Stimulated activated CD8-positive, alpha-beta memory T cell treated with anti-CD3 and anti-CD28 coated beads, Interleukin-4, amount 100 ng/mL, for 1 hour (primary cell): ENCODE measurements around the gene MIOX.
A peak's percentile ranks its signal among the peaks of the same experiment; 100 is the strongest.

Source experiments
- DNase-seq, 2 donors: peaks; one replicate each; pipeline ENCODE4 v3.0.0-alpha.2; 2020; ENCODE audit warnings: low read depth in 2 of 2, low spot score in 1 of 2

The MIOX gene

DNA sequence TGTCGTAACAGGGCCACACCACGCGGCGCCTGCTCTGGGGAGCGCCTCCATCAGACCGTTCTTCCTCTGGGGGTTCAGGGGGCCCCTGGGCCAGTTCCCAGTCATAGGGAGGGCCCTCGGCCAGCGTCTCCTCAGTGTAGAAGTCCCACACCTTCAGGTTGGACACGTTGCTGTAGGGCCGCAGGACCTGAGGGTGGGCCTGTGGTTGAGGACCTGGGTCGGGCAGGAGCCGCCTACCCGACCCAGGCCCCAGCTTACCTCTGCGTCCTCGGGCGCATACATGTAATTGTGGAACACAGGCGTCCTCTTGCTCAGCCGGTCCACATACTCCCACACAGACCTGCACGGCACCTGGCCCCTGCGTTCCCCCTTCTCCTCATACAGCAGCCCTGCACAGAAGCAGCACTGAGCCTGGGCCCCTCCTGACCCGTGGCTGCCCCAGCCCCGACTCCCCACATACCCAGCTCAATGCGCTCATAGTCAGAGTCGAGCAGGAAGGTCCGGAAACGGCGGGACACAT lies 32.0 kb upstream of the MIOX start:
- DNase-seq = no peak

DNA sequence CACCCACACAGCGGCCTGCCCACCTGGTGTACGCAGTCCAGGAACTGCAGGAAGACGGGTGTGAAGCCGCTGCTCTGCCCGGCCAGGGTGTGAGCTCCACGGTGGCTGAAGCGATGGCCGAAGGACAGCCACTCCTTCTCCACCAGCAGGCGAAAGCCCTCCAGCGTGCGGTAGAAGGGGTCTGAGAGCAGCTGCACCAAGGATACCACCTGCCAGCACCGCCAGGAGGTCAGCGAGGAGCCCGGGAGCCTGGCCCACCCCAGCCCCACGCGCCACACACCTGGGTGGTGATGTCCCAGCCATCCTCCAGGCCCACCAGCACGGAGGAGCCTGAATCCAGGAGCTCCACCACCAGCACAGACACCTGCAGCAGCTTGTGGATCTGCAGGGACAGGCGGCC lies 31.5 kb upstream of the MIOX start:
- DNase-seq = no peak

DNA sequence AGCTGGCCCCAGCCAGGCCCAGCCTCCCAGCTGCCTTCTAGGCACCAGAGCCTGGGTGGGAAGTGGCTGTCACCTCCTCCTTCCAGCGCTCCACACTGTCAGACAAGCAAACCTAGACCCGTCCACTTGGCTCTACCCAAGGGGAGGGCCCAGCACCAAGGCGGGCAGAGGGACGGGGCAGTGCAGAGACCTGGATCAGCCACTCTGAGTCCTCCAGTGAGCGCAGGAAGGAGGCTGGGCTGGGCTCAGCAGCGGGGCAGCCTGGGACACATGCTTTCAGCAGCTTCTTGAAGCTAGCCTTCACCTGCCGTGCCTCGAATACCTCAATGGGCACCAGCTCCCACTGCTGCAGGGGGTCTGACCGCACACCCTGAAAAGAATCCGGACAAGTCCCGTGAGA lies 30.6 kb upstream of the MIOX start:
- DNase-seq = no peak

DNA sequence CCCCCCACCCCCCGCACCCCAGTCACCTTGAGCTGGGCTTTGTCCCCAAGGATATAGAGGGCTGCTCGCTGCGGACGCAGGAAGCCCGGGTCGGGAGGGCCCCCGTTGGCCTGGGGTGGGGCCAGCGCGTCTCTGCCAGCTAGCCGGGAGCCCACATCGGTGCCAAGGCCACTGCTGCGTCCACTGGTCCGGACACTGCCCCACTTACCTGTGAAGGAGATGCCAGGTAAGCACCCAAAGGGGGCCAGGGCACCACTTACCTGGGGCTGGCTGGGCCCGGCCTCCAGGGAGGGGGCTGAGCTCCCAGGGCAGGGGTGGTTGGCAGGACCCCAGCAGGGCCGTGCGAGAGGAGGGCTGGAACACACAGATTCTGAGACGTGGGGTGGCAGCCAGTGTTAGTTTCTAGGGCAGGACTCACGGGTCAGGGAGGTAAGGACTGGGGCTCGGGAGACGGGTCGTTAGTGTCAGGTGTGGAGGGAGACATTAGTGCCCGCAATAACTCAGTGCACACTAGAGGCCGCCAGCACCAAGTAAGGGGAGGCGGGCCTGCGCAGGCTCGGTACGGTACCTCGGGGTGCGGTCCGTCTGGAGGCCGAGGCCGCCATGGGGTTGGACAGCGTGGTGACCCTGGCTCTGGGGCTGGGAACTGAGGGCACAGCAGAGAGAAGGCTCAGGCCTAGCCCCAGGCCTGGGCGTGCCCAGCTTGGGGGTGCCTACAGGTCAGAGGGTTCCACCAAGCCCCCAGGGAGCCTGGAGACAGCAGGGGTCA lies 30.0 kb upstream of the MIOX start:
- DNase-seq = no peak

DNA sequence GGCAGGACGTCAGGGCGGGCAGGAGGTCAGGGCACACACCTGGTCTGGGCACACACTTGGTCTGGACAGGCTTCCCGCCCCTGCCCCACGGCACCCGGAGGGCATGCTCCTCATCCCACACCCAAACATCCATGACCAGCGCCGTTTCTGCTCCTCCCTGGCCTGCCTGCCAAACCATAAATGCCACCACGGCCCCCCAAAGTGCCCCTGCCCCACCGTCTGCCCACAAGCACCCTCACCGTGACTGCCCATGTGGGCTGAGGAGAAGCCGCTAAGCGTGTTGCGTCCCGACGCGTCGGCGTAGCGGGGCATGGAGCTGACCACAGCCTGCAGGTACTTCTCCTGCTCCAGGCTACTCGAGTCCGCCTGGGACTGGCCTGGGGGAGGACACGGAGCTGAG lies 27.6 kb upstream of the MIOX start:
- no peak for DNase-seq

DNA sequence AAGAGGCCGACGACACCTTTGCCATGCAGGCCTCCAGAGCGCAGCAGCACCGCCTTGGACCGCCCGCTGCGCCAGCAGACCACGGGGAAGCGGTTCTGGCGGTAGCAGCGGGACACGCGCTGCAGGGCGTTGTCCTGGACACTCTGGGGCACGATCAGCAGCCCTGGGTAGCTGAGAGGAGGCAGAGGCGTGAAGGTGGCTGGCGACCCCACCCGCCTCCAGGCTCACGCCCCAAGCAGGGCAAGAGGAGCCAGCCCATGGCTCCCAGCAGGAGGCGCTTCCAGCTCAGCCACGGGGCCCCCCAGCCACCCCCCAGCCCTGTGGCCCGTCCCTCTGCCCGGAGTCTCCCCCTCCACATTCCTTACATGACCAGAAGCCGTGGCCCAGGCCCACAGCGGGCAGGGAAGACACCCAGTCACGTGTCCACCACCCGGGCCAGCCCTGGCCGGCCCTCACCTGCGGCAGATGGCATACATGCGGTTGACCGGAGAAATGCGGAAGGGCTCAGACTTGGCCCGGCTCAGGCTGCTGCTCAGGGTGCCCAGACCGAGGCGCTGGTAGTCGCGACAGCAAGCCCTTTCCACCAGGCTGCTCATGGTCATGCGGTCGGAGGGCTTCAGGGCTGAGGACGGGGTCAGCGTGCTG lies 27.0 kb upstream of the MIOX start:
- DNase-seq = no peak

DNA sequence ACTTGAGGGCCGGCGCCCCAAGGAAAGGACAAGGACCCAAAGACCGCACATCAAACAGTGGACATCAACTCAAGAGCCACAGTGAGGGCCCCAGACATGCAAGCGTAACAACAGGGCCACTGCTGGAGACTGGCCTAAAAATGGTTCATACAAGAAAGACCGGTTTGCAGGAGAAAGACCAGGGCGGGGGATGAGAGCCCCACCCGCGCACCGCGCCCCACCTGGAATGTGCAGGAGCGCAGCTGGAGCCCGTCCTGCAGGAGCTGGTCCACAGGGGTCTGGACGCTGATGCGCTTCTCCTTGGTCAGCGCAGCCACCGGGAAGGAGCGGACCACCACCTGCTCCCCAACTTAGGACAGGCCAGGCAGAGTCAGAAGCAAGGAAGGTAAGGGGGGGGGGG lies 25.7 kb upstream of the MIOX start:
- no peak for DNase-seq

DNA sequence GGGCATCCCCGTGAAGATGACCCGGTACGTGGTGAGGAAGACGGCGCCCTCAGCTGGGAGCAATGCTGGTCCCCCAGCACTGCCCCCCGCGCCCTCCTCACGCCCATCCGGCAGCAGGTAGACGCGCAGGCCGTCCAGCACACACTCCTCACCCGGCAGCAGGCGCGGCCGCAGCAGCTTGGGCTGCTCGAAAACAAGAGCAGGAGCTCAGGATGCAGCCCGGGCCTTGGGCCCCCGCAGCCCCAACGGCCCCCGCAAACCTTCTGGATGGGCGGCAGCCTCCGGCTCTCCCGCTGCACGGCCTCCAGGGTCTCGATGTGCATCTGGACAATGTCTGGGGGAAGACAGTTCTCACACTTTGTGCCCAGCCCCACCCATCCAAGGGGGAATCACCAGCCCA lies 25.1 kb upstream of the MIOX start:
- DNase-seq = no peak

DNA sequence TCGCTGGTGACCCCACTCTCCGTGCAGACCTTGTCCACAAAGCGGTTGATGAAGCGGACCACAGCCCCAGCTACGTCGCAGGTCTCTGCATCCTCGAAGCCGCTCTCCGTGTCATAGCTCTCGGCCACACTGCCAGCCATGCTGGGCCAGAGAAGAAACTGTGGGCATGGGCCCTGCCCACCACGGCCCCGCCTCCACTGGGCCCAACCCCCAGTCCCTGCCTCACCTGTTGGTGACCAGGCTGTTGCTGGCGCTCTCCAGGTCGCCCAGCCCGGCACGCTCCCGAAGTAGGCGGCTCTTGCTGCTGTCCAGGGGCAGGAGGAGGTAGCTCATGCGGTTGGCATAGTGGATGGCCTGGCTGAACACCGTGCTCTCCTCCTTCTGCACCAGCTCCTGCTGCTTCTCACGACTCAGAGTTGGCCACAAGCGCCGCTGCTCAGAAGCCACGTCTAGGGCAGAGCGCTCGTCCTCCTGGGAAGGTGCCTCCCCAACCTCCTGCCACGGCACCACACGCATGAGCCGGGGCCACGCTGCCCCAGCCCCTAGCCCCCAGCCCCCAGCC lies 24.6 kb upstream of the MIOX start:
- no peak for DNase-seq

DNA sequence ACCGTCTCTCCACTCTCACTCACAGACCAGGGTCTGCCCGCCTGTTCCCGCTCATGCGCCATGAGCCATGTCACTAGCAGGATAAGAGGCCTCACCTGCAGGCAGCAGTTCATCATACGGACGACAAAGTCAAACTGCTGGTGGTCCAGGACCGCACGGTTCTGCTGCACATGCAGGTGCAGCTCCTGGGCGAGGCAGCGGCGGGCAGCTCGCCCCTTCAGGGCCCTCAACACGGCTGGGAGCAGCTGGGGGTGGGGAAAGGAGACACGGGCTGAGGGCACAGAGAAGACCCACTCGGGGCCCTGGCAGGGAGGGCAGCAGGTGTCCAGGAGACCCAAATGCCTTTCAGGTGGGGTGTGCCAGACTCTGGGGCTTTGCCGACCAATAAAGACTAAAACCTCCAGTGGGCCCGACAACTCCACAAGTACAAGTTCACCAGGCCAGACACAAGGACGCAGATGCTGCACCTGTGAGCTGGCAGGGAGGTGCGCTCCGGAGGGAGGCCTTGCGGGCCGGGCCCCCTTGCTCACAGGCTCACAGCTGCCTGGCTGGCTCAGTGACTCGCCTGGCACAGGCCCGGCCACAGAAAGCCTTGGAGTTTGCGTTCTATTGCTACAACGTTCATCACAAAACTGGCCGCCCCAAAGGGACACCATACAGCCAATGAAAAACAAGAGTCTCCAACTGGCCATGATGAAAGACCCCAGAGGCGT lies 23.3 kb upstream of the MIOX start:
- DNase-seq = no peak

DNA sequence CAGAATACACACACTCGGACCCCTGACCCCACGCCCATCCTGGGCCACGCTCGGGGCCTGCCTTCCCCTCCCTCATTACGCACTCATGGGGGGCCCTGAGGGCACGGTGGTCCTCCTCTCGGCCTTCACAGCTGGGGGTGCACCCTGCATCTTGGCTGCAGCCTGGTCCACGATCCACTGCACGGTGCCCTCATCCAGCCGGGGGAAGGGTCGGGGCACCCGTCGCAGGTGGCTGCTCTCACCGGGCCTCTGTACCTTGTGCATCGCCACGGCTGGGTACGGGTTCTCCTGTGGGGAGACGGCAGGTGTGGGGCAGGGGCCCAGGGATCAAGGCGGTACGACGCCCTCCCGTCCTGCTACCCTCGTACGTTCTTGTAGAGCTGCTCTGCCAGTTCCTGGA lies 22.2 kb upstream of the MIOX start:
- DNase-seq = no peak

DNA sequence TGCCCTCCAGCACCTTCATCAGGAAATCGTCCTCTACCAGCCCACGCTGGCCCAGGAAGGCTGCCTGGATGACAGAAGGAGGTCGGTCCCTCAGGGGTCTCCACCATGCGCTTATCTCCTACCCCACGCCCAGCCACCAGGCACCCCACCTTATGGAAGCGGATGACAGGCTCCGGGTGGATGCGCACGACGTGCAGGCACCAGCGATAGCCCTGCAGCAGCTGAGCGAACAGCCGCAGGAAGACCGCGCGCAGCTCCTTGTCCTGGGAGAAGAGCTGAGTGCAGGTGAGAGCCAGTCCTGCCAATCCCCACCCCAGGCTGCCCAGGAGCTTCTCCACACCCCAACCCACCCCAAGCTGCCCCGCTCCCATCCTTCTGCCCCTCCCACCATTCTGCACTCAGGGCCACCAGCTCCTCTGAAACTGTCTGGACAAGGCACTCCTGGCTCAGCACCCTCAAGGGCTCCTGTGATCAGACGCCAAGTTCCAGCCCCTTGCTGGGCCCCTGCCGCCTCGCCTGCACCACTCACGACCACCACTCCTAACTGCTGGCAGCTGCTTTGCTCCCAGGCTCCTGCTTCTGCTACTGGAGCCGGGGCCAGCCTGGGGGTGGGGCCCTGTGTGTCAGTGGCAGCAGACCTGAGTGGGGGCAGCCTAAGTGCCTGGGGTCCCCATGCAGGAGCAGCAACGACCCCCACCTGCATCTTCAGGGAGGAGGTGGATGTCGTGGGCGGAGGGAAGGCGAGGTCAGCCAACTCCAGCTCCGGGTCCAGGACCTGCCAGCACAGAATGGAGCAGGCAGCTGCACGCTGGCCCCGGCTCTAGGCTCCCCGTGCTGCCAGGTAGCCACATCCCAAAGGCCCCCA lies 21.4 kb upstream of the MIOX start:
- DNase-seq = no peak

DNA sequence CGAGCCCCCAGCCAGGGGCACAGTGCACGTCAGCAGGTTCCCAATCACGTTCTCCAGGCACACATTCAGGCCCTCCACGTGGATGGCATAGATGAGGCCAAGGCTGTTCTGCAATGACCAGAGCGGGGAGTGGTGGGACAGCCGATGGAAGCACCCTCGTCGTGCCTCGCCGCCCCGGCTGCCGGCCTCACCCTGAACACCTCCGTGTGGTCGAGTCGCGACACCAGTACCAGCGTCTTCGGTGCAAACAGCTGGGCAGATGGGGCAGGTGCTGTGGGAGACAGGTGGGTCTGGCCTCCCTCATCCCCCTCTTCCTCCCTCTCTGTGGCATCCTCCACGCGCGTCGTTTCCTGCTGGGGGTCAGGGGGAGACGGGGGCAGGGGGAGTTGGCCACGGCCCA lies 19.3 kb upstream of the MIOX start:
- DNase-seq = no peak

DNA sequence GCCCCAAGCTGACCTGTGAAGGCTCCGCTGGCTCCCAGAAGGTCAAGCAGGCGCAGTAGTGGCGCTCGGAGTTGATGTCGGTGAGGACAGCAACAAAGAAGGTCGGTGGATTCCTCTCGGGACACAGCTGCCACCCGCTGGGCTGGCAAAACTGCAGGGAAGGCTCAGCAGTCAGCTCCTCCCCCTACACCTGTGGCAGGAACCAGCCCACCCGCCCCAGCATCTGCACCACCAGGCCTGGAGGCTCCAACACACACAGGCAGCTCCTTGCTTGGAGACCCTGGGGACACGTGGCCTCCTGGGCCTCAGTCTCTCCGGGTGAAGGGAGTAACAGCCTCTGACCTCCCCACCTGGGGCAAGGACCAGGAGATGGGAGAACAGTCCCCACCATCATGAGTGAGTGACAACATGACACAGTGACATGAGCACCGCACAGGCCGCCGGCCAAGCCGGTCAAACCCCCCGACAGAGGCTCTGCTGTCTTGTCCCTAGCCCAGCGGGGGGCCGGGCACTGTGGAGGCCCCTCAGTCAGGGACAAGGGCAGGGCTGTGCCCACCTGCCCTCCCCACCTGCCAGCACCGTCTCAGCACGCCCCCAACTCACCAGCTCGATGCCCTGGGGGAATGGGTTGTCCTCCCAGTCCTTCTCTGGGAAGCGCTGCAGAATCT lies 18.8 kb upstream of the MIOX start:
- DNase-seq = no peak

DNA sequence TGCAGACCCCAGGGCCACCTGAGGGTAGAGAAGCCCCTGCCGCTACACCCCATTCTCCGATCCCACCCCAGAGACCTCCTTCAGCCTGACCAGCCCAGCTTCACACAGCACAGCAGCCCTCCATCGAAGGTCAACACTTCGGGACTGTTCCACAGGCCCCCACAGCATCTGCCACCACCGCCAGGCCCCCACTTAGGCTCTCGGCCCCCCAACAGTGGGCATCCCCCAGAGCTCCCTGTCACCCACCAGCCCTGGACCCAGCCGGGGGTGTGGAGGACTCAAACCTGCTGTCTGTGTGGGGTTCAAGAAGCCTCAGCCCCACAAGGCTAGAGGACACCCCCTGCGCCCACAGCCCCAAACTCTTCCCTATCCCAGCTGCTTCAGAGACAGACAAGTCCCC lies 18.0 kb upstream of the MIOX start:
- DNase-seq = no peak

DNA sequence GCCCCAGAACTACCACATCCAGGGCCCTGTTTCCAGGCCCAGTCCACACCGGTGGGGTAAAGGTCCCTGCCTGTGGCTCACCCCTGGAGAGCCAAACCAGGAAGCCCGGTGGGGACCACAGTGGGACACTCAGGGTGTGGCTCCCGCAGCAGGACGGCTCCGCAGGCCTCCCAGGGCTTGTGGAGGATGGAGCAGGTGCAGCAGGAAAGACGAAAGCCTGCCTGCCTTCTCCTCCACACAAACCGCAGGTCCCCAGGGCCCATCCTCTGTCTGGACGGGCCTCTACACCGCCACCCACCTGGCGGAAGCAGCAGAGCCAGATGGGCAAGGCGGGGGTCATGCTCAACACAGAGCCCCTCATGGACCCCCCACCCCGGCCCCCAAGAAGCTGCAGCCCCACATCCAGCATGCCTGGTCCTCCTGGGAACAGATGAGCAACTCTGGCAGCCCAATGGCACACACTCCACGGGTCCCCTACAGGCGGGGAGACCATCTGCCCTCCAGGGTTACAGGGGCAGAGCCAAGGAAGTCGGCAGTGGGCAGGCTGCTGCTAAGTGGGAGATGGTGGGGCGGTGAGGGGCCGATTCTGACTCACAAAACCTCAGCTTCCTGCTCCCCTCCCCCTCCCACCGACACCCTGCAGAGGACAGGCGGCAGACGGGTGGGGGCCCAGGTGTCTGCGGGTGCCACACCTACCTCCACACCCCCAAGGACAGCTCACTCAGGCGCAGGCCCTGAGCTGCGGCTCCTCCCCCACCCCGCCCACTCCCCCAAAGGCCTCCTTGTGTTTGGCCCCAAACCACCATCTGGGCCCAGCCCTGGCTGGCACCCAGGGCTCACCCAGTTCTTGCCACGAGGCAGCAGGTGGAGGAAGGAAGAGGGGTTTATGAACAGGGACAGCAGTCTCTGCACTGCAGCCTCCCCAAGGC lies 17.0 kb upstream of the MIOX start:
- peak; percentile 88 to 96 for DNase-seq

DNA sequence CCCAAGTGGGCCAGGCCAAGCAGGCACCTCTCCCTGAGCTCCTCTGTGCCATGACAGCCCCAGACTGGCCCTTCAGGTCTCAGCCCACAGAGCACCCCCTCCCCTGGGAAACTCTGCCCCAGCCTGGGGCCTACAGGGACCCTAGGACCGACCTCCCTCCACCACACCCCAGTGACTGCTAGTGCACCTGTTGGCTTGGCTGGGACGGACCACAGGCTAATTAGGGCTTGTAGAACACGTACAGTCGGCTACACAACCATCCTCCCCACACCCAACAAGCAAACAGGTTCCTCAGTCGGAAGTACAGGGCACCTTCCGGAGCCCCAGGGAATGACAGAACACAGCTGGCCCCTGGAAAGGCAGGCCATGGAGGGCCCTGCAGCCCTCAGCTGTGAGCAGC lies 16.2 kb upstream of the MIOX start:
- no peak for DNase-seq

DNA sequence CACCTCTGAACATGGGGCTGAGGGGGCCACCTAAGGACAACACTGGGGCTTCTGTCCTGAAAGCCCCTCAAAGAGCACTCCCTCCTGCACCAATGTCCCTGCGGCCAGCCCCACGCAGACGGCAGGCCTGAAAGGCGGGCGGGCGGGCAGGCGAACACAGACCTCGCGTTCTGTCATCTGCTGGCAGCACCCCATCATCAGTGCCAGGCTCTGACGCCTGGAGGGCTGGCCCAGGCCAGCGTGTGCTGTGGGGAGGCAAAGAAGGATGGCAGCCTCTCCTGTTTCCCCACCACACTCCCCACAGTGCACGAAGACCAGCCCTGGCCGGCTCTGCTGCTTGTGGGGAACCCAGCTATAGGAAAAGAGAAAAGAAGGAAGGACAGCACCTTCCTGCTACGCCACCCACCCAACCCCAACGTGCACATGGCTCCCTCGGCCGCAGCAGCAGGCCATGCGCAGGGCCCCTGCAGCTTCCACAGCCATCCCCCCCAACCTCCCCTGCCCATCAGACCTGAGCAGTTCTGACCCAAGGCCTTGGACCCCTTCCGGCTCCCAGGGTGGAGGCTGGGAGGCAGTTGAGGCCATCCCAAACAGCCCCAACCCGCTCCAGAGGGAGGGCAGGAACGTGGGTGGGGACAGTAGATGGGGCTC lies 15.3 kb upstream of the MIOX start:
- DNase-seq = no peak

DNA sequence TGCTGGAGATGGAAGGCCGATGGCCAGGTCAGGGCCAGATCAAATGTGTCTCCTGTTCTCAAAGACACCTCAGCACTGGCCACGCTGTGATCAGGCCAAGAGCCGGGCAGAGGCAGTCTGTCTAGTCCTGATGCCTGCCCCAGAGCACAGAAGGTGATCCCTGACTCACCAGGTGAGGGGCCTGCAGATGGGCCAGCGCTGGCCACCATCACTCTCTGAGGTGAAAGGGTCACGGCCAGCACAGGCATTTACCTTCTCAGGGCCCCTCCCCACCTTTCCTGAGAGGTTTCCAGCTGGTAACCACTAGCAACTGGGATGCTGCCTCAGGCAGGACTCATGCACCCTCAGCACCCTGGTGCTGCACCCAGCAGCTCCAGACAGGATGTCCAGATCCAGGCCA lies 14.7 kb upstream of the MIOX start:
- DNase-seq = no peak
